Activated T-cell treated with anti-CD3 and anti-CD28 coated beads, Interleukin-2, amount 50 U/mL, for 72 hours (primary cell): Measurements from ENCODE around the gene GDAP1L1. TPM values are rescaled to one million over a fixed set of nuclear protein-coding genes. Genes with fewer than 3 reads are reported as not detected.

Source experiments
- ATAC-seq, 2 donors: fragments of 150-1000 bp; cut with Tn5 transposase; replicated peaks in 1 of 2; 2 replicates each; pipeline ENCODE4 v1.10.0; 2021; ENCODE audit warnings: moderate library complexity in 2 of 2, mild to moderate bottlenecking in 1 of 2
- DNase-seq, 2 donors: peaks; one replicate each; pipeline ENCODE4 v3.0.0; 2021 to 2022; ENCODE audit warnings: mixed read lengths in 1 of 2
- H3K27ac Mint-ChIP-seq: one replicate; pipeline ENCODE4 v1.8.0; 2022; ENCODE audit warnings: mild to moderate bottlenecking, moderate library complexity, mixed read lengths
- H3K27me3 Mint-ChIP-seq: one replicate; pipeline ENCODE4 v1.8.0; 2022; ENCODE audit warnings: low read depth, mixed read lengths
- H3K36me3 Mint-ChIP-seq, 2 donors: one replicate each; pipeline ENCODE4 v1.8.0; 2022; ENCODE audit warnings: mixed read lengths in 2 of 2, mild to moderate bottlenecking in 1 of 2; ENCODE audit not compliant: insufficient read depth in 2 of 2
- H3K4me1 Mint-ChIP-seq: one replicate; pipeline ENCODE4 v1.8.0; 2022; ENCODE audit warnings: low read depth, mixed read lengths
- H3K4me3 Mint-ChIP-seq, 2 donors: one replicate each; pipeline ENCODE4 v1.8.0; 2022; ENCODE audit warnings: mild to moderate bottlenecking in 2 of 2, mixed read lengths in 2 of 2, moderate library complexity in 2 of 2
- H3K9me3 Mint-ChIP-seq, 2 donors: one replicate each; pipeline ENCODE4 v1.8.0; 2022; ENCODE audit warnings: mixed read lengths in 2 of 2
- total RNA-seq, 2 donors: library from RNA; stranded (reverse); gene quantifications; one replicate each; pipeline ENCODE4 v1.2.3, GENCODE V29; 2022

The GDAP1L1 gene
- total RNA-seq, 2 donors from 2014 or later: 1.00 to 1.0 TPM

DNA sequence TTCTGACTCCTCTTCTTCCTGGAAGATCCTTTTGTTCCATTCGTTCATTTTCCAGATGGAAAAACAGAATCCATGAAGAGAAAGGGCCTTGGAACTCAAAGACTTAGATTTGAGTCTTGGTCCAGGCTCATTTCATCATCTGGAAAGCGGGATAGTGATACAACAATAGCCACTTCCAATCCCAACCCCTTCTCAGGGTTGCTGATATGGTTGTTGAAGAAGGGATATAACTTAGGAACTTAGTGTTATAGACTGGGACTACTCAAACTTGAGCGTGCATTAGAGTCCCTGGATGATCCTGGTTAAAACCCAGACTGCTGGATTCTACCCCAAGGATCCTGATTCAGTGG lies 1.3 kb downstream of the GDAP1L1 start:
- no peak for DNase-seq
- H3K36me3 Mint-ChIP-seq: peaks cover 0 to 1% of the 10 kb centered on the region in 2 donors
- H3K4me3 Mint-ChIP-seq: no peak overlapping the region
- H3K27me3 Mint-ChIP-seq: peaks cover 14% of the 10 kb centered on the region
- no peaks in the 10 kb centered on the region for H3K9me3 Mint-ChIP-seq
- H3K4me1 Mint-ChIP-seq: peaks cover 5% of the 10 kb centered on the region
- ATAC-seq: no peak
- H3K27ac Mint-ChIP-seq: no peak overlapping the region

DNA sequence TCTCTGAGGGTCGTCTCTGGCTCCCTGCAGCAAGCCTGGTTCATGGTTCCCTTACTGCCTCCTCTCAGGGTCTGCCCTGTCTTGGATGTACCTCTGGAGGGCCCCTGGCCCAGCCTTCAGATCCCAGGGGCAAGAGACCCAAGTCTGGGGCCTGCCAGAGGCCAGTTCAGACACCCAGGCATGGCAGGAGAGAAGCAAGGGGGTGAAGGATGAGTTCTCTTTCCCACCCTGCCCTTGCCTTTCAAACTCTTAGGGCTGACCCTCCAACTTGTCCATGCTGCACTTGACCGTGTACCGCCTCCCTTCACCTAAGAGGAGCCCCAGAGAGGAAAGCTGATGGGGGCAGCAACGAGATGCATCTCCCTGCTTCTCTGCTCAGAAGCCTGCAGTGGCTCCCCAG lies 4.2 kb downstream of the GDAP1L1 start:
- Mint-ChIP-seq H3K4me1 (peaks cover 5% of the 10 kb centered on the region), H3K27ac (no peak overlapping the region), H3K4me3 (no peak overlapping the region), H3K27me3 (peaks cover 14% of the 10 kb centered on the region), H3K36me3 (peaks cover 0 to 1% of the 10 kb centered on the region in 2 donors), H3K9me3 (no peaks in the 10 kb centered on the region)
- DNase-seq: no peak
- no peak for ATAC-seq

- Mint-ChIP-seq H3K4me3 (no peak overlapping the region), H3K9me3 (no peaks in the 10 kb centered on the region), H3K27ac (no peak overlapping the region), H3K27me3 (peaks cover under 1% of the 10 kb centered on the region), H3K4me1 (no peaks in the 10 kb centered on the region), H3K36me3 (no peaks in the 10 kb centered on the region)
- DNase-seq (no peak), ATAC-seq (no peak)
Measured at GRCh38 chr20:44253528-44253927, 6.4 kb downstream of the GDAP1L1 start.

GRCh38 chr20:44254073-44254472 lies 7.0 kb downstream of the GDAP1L1 start:
- no peak overlapping the region for H3K4me3 Mint-ChIP-seq
- DNase-seq: no peak
- H3K36me3 Mint-ChIP-seq: no peaks in the 10 kb centered on the region
- H3K27ac Mint-ChIP-seq: no peak overlapping the region
- no peaks in the 10 kb centered on the region for H3K4me1 Mint-ChIP-seq
- no peak for ATAC-seq
- no peaks in the 10 kb centered on the region for H3K27me3 Mint-ChIP-seq
- no peaks in the 10 kb centered on the region for H3K9me3 Mint-ChIP-seq

DNA sequence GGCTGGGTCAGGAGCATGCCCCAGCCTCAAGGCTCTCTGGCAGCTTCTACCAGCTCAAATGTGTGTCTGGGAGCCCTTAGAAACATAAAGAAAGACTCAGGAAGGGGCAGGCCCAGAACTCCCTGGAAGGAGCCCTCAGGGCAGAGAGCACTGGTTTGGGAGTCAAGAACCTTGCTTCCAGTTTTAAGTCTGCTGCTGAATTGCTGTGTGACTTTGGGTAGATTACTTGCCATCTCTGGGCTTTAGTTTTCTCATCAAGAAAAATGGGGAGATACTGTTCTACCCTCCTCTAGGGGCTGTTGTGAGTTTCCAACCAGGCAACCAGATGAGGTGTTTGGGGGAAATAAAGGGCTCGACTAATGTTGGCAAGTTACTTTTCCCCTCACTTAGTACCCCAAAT lies 8.8 kb downstream of the GDAP1L1 start:
- DNase-seq: no peak
- H3K9me3 Mint-ChIP-seq: no peaks in the 10 kb centered on the region
- H3K27ac Mint-ChIP-seq: no peak overlapping the region
- no peaks in the 10 kb centered on the region for H3K27me3 Mint-ChIP-seq
- no peak overlapping the region for H3K4me3 Mint-ChIP-seq
- no peak for ATAC-seq
- no peaks in the 10 kb centered on the region for H3K36me3 Mint-ChIP-seq
- H3K4me1 Mint-ChIP-seq: no peaks in the 10 kb centered on the region

DNA sequence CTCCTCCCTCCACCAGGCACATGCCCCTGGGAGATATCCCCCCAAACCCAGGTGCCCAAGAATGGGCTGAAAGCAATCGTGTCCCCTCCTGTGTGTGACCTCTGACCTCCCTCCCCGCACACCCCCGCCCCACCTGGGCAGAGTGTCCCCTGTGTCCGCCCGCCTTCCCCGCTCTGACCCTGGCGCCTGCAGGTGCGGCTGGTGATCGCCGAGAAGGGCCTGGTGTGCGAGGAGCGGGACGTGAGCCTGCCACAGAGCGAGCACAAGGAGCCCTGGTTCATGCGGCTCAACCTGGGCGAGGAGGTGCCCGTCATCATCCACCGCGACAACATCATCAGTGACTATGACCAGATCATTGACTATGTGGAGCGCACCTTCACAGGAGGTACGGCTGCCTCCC lies 9.9 kb downstream of the GDAP1L1 start:
- Mint-ChIP-seq H3K27ac (no peak overlapping the region), H3K36me3 (no peaks in the 10 kb centered on the region), H3K27me3 (no peaks in the 10 kb centered on the region), H3K4me3 (no peak overlapping the region), H3K4me1 (no peaks in the 10 kb centered on the region), H3K9me3 (no peaks in the 10 kb centered on the region)
- ATAC-seq (no peak), DNase-seq (no peak)

GRCh38 chr20:44258226-44258890 lies 11.2 kb downstream of the GDAP1L1 start:
- DNase-seq: no peak
- Mint-ChIP-seq H3K4me3 (no peak overlapping the region), H3K4me1 (no peaks in the 10 kb centered on the region), H3K27me3 (no peaks in the 10 kb centered on the region), H3K9me3 (no peaks in the 10 kb centered on the region), H3K36me3 (no peaks in the 10 kb centered on the region), H3K27ac (no peak overlapping the region)
- ATAC-seq: no peak

GRCh38 chr20:44264287-44264686 lies 17.2 kb downstream of the GDAP1L1 start:
- DNase-seq (no peak), ATAC-seq (no peak)
- Mint-ChIP-seq H3K4me3 (no peak overlapping the region), H3K27me3 (no peaks in the 10 kb centered on the region), H3K36me3 (peaks cover 0 to 2% of the 10 kb centered on the region in 2 donors), H3K27ac (no peak overlapping the region), H3K4me1 (no peaks in the 10 kb centered on the region), H3K9me3 (no peaks in the 10 kb centered on the region)

DNA sequence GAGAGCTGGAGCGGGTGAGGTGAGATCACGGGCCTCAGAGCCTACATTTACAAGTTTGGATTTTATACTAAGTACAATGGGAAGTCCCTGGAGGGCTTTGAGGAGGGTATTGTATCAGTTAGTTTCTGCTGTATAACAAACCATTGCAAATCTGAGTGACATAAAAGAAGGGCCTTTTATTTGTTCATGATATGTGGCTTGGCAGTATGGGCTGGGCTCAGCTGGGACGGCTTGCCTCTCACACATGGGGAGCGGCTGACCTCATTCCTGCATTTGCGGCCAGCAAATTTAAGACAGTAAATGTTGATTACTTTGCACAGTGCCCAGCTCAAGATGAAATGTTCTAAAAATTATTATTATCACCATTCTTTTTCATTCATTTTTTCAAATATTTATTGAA lies 21.7 kb downstream of the GDAP1L1 start:
- Mint-ChIP-seq H3K36me3 (peaks cover 0 to 2% of the 10 kb centered on the region in 2 donors), H3K4me3 (no peak overlapping the region), H3K4me1 (no peaks in the 10 kb centered on the region), H3K27me3 (no peaks in the 10 kb centered on the region), H3K9me3 (no peaks in the 10 kb centered on the region), H3K27ac (no peak overlapping the region)
- ATAC-seq (no peak), DNase-seq (no peak)

DNA sequence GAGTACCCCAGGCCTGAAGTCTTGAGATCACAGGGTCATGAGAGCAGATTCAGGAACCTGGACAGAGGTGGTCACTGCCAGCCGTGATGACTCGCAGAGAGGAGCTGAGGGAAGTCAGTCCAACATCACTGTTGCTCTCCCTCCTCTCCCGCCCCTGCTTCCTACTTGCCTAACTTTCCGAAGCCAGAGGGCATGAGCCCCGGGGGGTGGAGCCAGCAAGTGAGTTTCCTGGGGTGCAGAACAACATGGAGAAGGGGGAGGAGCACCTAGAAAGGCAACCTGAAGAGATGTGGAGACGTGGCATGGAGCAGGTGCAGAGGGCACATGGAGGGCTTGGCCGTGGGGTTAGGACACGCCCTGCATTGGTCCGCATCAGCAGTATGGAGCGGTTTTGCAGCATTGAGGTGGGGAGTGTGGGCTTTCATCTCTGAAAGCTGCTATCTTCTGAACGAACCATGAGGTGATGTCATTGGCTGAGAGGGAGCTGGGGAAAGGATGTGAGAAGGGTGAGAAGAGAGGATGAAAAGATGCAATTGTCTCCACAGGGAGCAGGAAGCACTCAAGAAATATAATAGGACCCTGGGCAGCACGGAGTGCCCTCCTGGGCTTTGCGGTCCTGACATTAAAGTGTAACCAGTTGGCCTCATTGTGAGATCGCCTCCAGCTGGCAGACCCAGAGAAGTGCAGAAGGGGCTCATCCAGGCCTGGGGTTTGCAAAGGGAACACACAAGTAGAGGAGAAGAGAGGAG lies 25.0 kb downstream of the GDAP1L1 start:
- no peaks in the 10 kb centered on the region for H3K4me1 Mint-ChIP-seq
- ATAC-seq (no peak), DNase-seq (peak in 1 of 2 donors; percentile 3)
- H3K36me3 Mint-ChIP-seq: peaks cover 0 to 2% of the 10 kb centered on the region in 2 donors
- H3K27ac Mint-ChIP-seq: no peak overlapping the region
- no peak overlapping the region for H3K4me3 Mint-ChIP-seq
- H3K9me3 Mint-ChIP-seq: no peaks in the 10 kb centered on the region
- no peaks in the 10 kb centered on the region for H3K27me3 Mint-ChIP-seq

DNA sequence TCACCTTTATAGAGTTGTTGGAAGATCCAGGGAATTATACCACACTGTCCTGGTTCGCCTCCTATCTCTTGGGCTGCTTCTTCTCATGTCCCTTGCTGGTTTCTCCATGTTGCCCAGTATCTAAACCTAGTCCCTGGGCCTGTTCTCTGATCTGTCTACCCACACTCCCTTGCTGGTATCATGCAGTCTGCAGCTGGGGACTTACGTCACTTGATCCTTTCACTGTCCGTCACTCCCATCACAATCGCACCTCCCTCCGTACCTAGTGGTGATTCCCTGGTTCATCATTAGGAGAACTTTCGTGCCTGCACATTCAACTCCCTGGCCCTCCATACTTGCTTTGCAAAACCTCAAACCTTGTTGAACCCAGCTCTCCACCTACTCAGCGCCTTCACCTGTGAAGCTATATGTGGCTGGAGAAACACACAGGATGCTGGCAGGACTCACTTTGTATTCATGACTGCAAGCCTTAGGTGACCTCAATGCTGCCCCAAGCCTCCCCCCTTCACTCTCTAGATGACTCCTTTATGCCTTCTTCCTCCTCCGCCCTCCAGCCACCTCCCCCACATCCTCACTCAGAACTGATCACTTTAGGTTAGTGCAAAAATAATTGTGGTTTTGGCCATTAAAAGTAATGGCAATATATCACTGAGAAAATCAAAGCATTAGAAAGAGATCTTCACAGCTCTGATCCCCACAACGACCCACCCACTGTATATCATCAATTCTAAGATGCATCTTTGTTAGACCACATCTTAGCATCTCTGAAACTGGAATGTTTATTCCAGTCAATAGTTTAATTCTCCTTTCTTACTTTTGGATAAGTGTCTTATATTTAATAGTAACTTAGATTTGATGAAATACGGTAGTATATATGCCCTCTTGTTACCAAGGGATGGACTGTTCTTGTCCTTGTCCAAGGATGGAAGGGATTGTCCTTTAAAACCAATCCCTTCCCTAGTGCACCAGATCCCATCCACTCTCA lies 26.4 kb downstream of the GDAP1L1 start:
- Mint-ChIP-seq H3K9me3 (no peaks in the 10 kb centered on the region), H3K4me1 (no peaks in the 10 kb centered on the region), H3K27me3 (no peaks in the 10 kb centered on the region), H3K4me3 (no peak overlapping the region), H3K27ac (no peak overlapping the region), H3K36me3 (peaks cover 0 to under 1% of the 10 kb centered on the region in 2 donors)
- no peak for ATAC-seq
- DNase-seq: no peak

DNA sequence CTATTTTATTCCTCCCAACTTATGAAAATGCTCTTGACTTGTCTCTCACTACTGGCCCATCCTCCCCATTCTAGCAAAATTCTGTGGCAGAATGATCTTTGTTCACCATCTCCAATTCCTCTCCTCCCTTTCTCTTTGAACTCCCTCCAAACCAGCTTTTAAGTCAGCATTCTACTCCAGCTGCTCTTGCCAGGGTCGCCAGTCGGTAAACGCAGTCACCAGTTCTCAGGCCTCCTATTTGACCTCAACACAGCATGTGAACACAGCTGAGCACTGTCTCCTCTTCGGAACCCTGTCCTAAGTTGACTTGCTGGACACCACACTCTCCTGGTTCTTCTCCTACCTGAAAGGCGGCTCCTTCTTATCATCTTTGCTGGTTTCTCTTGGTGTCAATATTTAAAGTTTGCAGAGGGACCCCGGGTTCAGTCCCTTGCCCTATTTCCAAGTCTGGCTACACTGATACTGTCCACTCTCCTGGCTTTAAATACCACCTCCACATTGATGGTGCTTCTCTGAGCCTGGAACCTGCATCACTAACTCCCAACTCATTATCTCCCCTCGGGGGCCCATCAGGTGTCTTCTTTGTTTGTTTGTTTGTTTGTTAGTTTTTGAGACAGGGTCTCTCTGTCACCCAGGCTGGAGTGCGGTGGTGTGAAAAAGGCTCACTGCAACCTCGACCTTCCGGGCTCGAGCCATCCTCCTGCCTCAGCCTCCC lies 27.4 kb downstream of the GDAP1L1 start:
- no peak for DNase-seq
- H3K27me3 Mint-ChIP-seq: no peaks in the 10 kb centered on the region
- no peaks in the 10 kb centered on the region for H3K9me3 Mint-ChIP-seq
- no peak overlapping the region for H3K4me3 Mint-ChIP-seq
- no peak for ATAC-seq
- no peaks in the 10 kb centered on the region for H3K36me3 Mint-ChIP-seq
- no peaks in the 10 kb centered on the region for H3K4me1 Mint-ChIP-seq
- H3K27ac Mint-ChIP-seq: no peak overlapping the region
